Spleen (tissue), 7 donors: ENCODE data around the gene SF3B1.

Source experiments
- POLR2AphosphoS5 ChIP-seq, 3 donors: sonication (generic); formaldehyde crosslinking; IDR thresholded peaks; one replicate each; pipeline ENCODE4 v1.5.1; 2017; ENCODE audit warnings: antibody characterized with exemption in 3 of 3
- TF ChIP-seq, protein P1 (sequence below), 11 experiments: fragments of 200-600 bp in 7 of 11; fragments of 450-650 bp in 4 of 11; sonication (generic) in 4 of 11; IDR thresholded peaks in 8 of 11; conservative IDR thresholded peaks in 3 of 11; 1 replicate in 7 of 11; 2 replicates in 4 of 11; pipeline versions ENCODE4 v1.4.0 to v1.8.0; 2016 to 2021; ENCODE audit warnings: antibody characterized with exemption in 11 of 11, inconsistent platforms in 4 of 11, mild to moderate bottlenecking in 1 of 11
- donor health status: DM: no; HTN: no; CAD: no; lungs with moderate emphysema.
- donor health status: DM: no; HTN: no; CAD: no.
- donor health status: DM: no; HTN: no; CAD: no.

- TF ChIP-seq, protein P1, sequence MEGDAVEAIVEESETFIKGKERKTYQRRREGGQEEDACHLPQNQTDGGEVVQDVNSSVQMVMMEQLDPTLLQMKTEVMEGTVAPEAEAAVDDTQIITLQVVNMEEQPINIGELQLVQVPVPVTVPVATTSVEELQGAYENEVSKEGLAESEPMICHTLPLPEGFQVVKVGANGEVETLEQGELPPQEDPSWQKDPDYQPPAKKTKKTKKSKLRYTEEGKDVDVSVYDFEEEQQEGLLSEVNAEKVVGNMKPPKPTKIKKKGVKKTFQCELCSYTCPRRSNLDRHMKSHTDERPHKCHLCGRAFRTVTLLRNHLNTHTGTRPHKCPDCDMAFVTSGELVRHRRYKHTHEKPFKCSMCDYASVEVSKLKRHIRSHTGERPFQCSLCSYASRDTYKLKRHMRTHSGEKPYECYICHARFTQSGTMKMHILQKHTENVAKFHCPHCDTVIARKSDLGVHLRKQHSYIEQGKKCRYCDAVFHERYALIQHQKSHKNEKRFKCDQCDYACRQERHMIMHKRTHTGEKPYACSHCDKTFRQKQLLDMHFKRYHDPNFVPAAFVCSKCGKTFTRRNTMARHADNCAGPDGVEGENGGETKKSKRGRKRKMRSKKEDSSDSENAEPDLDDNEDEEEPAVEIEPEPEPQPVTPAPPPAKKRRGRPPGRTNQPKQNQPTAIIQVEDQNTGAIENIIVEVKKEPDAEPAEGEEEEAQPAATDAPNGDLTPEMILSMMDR (IDR thresholded peaks at IDR 0.05 in 8 of 11, conservative IDR thresholded peaks at IDR 0.05 in 3 of 11), result no peak
- no peak for TF ChIP-seq POLR2AphosphoS5 (IDR thresholded peaks at IDR 0.05)
Measured at GRCh38 chr2:197377670-197378069, 57.2 kb downstream of the SF3B1 start.
